ENCODE results near the gene COL11A2.
"Not testable (repeated sequence)": the region's sequence is repeated elsewhere in the genome, so short reads cannot be mapped to it uniquely, and the experiment has no call there.

- not testable (repeated sequence) for TF ChIP-seq CTCF (IDR thresholded peaks at IDR 0.05; ENCODE audit: insufficient read depth, low read length, poor library complexity, severe bottlenecking); EZH2phosphoT487 (conservative IDR thresholded peaks at IDR 0.05; ENCODE audit: low read length)
Measured at GRCh38 chr6:33150560-33150959, 41.7 kb downstream of the COL11A2 start.

All from SU-DHL-6 (cell line).